Omental fat pad (tissue), 4 donors: ENCODE measurements around the gene APOBEC3F. TPM values are rescaled to one million over a fixed set of nuclear protein-coding genes. Genes with fewer than 3 reads are reported as not detected.
"Not testable (repeated sequence)": the region's sequence is repeated elsewhere in the genome, so short reads cannot be mapped to it uniquely, and the experiment has no call there.

ENCODE experiments used
- ATAC-seq: fragments of 150-250 bp; one replicate; pipeline ENCODE4 v1.9.1; 2016; ENCODE audit warnings: mild to moderate bottlenecking, moderate library complexity; ENCODE audit not compliant: low FRiP score
- DNase-seq: peaks from one replicate; pipeline ENCODE4 v3.0.0-alpha.2; 2019; ENCODE audit warnings: low spot score
- total RNA-seq, 4 donors: library from RNA; depleted of rRNA; stranded (reverse); fragments of >200 nt; gene quantifications; one replicate each; pipeline ENCODE4 v1.1.0, GENCODE V29; 2016
- TF ChIP-seq, protein P1 (sequence below), 3 donors: fragments of 450-650 bp; IDR thresholded peaks; one replicate each; pipeline ENCODE4 v1.5.1; 2016 to 2017; ENCODE audit warnings: antibody characterized with exemption in 3 of 3, mild to moderate bottlenecking in 3 of 3, moderate library complexity in 2 of 3

The APOBEC3F gene
- 1 to 10 TPM; 1.8 to 9.0 (median 2.6) TPM for total RNA-seq

DNA sequence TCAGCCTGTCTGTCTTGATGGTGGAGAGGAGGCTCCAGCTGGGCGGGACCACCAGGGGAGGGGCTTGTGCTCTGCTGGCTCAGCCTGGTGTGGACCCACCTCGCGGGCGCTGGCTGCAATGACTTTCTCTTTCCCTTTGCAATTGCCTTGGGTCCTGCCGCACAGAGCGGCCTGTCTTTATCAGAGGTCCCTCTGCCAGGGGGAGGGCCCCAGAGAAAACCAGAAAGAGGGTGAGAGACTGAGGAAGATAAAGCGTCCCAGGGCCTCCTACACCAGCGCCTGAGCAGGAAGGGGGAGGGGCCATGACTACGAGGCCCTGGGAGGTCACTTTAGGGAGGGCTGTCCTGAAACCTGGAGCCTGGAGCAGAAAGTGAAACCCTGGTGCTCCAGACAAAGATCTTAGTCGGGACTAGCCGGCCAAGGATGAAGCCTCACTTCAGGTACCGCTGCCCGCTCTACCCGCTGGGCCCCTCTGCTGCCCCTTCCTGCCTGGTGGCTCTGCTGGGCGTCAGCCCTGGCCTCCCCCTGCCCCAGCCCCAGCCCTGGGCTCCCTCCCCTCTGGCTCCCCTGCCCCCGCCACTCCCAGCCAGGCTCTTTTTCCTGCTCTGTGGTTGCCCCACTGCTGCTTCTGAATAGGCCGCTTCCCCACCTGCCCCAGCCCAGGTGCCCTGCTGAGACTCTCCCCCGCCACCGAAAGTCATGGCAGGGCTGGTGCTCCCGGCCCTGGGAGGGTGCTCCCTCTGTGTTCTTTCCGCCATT lies at the start of gene APOBEC3F:
Gene APOBEC3F (plus strand): TSS at position 327 of the 759 bp plus-strand sequence. CDS start 97 bp downstream, at position 424.
- DNase-seq = not testable (repeated sequence)

DNA sequence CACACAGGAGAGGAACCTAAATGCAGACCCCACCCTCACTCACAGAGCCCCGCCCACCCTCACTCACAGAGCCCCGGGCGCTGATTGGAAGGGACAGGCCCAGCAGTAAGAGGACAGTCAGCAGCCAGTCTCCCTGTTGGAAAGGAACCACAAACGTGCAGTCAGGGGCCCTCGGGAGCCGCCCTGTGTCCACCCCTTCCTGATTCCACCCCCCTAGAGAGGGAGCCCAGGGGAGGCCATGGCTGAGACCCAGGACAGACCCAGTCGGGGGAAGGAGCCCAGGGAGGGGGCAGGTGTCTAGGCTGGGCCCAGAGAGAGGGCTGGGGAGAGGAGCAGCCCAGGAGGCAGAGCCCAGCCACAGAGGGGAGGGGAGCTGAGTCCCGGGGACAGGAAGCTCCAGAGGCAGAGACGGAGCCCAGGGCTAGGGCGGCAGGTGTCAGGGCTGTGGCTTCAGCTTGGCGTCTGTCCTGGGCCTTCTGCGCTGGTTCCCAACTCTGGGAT lies 47.7 kb upstream of the APOBEC3F start:
- not testable (repeated sequence) for DNase-seq, ATAC-seq

More for the DNA sequence above, at the start of gene APOBEC3F:
- ATAC-seq = peak; percentile 86

DNA sequence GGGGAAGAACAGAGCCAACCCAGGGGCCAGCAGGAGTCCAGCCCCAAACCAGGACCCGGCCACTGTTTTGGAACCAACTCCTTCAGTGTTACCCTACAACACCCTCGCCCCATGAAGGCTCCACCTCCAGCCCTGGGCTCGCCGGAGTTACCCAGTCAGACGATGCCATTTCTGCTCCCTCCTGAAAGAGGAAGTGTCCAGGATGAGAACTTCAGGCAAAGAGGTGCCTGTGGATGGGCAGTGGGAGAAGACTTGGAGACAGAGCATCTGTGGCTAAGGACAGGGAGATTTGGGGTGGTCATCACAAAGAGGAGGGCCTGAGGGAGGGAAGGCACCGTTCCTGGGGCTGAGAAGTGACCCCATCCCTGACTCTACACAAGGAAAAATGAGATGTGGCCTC lies 44.6 kb upstream of the APOBEC3F start:
- ATAC-seq (no peak), DNase-seq (no peak)
- TF ChIP-seq, protein P1, sequence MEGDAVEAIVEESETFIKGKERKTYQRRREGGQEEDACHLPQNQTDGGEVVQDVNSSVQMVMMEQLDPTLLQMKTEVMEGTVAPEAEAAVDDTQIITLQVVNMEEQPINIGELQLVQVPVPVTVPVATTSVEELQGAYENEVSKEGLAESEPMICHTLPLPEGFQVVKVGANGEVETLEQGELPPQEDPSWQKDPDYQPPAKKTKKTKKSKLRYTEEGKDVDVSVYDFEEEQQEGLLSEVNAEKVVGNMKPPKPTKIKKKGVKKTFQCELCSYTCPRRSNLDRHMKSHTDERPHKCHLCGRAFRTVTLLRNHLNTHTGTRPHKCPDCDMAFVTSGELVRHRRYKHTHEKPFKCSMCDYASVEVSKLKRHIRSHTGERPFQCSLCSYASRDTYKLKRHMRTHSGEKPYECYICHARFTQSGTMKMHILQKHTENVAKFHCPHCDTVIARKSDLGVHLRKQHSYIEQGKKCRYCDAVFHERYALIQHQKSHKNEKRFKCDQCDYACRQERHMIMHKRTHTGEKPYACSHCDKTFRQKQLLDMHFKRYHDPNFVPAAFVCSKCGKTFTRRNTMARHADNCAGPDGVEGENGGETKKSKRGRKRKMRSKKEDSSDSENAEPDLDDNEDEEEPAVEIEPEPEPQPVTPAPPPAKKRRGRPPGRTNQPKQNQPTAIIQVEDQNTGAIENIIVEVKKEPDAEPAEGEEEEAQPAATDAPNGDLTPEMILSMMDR (IDR thresholded peaks at IDR 0.05) = no peak

DNA sequence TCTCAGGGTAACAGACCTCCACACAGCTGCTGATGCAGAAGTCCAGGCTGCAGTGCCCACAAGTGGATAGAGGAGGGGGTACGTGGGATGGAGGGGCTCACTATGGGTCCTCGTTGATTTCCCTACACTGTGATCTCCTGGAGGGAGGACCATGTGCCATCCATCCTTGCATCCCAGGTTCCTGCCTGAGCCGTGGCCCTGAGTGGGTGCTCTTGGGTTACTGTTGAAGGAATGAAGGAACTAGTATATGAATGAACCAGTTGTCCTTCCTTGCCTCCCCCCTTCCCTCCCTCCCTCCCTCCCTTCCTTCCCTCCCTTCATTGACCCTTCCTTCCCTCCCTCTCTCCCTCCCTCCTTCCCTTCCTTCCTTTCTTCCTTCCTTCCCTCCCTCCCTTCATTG lies 43.1 kb upstream of the APOBEC3F start:
- TF ChIP-seq, protein P1 (IDR thresholded peaks at IDR 0.05) = no peak
- ATAC-seq (no peak), DNase-seq (no peak)

DNA sequence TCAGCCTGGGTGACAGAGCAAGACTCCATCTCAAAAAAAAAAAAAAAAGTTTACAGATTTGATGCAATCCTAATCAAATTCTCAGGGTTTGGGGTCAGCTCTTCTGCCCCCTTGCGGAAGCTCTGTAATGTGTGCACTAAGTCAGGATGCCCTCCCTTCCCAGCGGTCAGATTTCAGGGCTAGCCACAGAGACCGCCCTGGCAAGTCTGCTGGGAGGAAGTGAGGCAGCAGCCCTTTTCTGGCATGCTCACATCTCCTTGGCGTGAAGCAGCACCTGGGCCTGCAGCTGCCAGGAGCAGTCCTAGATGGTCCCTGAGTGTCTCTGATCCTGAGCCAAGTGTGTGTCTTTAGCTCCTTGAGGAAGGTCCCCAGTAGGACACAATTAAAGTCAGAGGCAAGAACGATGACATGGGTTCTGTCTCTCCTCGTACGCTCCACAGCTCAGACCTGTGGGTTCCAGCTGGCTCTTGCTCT lies 37.5 kb upstream of the APOBEC3F start:
- TF ChIP-seq, protein P1 (IDR thresholded peaks at IDR 0.05) = peak in 1 of 3 donors; percentile 35
- ATAC-seq = peak; percentile 95
- DNase-seq = peak; percentile 52

GRCh38 chr22:39007177-39007576 lies 33.5 kb upstream of the APOBEC3F start:
- no peak for ATAC-seq
- DNase-seq = no peak
- TF ChIP-seq, protein P1 (IDR thresholded peaks at IDR 0.05) = no peak

- ATAC-seq, DNase-seq: not testable (repeated sequence)
Observed at GRCh38 chr22:39008271-39008850, 32.3 kb upstream of the APOBEC3F start.

GRCh38 chr22:39010946-39011345 lies 29.7 kb upstream of the APOBEC3F start:
- TF ChIP-seq, protein P1 (IDR thresholded peaks at IDR 0.05) = no peak
- no peak for ATAC-seq
- DNase-seq = no peak
